Measurements from ENCODE around the gene ZNF574.
"Not testable (repeated sequence)": the region's sequence is repeated elsewhere in the genome, so short reads cannot be mapped to it uniquely, and the experiment has no call there.

The ZNF574 gene

GRCh38 chr19:42080764-42081375 is 4.9 kb downstream of the ZNF574 start:
- no peak for DNase-seq

- peak; percentile 48 for DNase-seq
These were observed 5.7 kb downstream of the ZNF574 start for GRCh38 chr19:42081584-42082203.

DNA sequence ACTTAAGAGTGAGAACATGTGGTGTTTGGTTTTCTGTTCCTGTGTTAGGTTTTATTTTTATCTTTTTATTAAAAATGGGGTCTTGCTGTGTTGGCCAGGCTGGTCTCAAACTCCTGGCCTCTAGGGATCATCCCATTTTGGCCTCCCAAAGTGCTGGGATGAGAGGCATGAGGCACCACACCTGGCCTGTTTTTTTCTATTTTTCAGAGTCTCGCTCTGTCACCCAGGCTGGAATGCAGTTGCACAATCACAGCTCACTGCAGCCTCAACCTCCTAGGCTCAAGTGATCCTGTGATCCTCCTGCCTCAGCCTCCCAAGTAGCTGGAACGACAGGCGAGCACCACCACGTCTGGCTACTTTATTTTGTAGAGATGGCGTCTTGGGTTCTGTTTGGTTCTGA is 7.6 kb downstream of the ZNF574 start:
- no peak for DNase-seq

DNA sequence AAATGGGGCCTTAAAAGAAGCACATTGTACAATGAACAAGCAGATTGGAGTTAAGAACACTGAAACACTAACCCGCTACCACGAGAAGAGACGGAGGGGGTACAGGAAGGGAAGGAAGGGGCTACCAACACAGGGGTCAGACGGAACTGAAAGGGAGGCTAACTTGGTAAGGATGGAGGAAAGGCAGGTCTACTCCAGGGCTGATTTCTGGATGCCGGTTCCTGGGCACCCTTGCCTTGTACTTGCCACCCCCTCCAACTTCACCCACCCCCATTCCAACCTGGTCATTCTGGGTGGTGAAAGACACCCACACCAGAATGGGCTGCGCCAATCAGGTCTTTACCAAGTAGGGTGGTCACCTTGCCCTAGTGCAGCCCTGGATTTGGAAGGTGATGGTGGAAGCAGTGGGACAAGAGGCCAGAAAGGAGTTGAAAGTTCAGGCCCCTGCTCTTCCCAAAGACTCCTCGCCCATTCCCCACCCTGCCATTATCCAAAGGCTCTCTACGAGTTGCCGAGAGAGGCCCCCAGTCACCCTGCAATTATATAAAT is 10.3 kb downstream of the ZNF574 start:
- DNase-seq: no peak

DNA sequence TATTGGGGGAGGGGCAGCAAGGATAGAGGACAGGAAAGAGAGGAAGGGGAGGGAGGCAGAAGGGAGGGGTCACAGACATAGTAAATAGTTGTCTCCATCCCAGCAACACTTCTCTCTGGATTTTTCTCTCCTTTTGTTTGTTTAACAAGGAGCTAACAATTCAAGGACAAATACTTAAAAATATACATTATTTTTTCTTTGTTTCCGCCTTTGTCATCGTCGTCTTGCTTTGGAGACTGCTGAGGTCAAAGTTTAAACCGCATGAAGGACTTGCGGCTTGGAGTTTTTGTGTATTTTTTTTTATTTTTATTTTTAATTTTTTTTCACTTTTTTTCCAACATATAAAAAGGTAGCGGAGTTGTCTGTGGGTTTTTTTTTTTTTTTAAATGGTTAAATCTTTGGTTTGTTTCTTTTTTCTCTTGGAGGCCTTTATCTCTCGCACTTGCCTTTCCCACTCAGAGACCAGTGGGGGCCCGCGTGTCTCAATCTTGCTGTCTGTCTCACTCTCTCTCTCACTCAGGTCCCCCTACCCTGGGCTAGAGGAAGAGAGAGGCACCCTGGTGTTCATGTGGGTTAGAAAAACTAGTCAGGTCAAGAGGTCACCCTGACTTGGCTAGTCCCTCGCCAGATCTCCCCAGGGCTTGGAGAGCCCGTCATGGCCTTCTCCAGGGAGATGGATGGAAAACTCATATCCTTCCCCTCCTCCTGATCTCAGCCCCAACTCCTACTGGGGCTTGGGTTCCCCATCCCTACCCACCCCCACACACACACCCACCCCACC is 11.0 kb downstream of the ZNF574 start:
- DNase-seq: peak; percentile 22

DNA sequence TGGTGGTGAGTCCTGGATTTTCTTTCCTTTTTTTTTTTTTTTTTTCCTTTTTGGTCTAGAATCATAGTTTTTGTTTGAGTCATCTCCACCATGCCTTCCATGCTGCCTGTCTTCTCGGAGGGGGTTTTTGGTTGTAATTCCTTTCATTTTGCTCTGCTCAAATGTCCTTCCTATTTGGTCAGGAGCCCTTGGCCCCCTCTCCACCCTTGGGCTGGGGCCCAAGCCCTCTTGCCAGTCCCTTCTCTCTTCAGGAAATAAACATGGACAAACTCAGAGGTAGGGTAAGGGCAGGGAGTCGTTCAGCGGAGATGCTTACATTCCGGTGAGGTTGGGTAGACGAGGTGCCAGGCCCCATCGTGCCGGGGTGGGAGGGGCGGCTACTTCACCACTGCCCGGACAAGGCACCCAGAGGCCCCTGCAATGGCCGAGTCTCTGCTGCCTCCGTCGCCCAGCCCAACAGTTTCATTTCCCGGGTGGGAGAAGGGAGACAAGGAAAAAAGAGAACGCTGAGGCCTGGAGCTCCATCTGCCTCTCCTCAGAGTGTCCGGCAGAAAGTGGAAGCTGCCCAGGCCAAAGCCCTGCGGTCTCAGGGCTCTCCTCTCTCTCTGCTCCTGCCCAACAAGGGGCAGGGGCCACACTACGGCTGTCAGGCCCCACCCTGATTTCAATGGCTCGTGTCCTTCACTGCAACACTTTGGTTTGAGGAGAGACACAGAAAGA is 12.7 kb downstream of the ZNF574 start:
- peak; percentile 82 for DNase-seq

DNA sequence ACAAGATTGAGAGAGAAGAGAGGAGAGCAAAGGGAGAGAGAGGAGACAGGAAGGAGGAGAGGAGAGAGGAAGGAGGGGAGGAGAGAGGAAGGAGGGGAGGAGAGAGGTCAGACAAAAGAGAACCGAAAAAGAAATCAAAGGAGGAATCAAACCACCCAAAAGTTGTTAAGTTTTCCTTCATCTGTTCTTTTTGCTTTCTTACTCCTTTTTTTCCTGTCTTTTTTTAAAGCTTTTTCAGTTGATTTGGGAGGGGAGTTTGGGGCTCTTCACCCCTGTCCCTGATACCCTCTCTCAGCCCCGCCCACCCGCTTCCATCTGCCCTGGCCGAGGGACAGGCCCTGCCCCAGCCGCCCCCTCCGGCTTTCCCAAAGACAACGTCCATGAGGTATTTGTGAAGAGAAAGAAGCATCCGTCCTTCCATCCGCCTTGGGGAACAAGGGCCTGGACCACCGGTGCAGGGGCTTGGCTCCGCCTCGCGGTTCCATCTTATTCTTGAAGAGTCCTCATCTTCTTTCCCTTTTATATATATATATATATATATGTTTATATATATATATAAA is 13.3 kb downstream of the ZNF574 start:
- no peak for DNase-seq

DNA sequence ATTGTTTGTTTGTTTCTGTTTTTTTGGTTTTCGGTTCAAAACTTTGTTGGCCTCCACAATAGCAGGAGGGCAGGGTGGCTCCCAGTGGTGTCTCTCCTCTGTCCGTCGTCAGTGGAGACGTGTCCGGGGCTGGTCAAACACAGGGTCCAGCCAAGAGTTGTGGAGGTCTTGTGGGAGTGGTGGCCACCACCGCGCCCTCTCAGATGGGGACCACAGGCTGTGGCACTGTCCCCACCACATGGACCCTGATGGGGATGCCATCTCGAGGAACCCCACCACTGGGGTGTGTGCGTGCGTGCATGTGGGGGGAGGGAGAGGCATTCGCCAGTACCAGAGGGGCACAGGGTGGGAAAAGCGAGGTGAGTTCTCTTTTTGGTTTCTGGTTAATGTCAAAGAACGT is 13.8 kb downstream of the ZNF574 start:
- no peak for DNase-seq

DNA sequence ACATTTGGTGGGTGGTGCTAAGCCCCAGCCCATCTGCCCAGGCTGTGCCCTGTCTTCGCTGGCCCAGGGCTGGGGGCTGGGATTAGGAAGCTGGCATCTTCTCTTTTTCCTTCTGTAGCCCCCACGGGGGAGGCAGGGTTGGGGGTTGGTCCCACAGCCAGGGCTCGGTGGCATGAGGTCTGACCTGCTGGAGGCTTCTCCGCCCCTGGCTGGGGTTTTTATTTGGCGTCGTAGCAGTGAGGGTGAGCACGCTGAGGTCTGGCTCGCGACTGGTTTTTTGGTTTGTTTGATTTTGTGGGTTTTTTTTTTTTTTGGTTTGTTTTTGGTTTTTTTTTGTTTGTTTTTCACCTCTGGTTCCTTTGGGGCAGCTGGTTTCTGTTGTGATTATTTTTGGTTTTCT is 14.7 kb downstream of the ZNF574 start:
- DNase-seq: no peak

GRCh38 chr19:42091300-42091699 is 15.3 kb downstream of the ZNF574 start:
- no peak for DNase-seq

DNA sequence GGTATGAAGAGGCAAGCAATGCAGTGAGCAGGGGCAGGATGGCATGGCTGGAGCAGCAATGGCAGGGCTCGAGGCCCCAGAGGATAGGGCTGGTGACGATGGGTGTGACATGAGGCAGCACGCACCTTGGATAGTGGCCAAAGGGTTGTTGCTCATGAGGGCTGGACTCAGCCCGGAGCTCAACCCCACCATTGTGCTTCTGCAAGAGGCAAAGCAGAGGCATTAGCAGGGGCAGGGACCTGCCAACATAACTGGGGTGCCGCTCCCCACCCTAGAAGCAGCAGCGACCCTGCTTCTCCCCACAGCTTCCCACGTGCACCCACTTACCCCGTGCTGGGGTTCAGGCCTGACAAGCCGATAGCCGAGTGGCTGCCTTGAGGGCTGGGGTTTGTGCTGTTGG is 15.8 kb downstream of the ZNF574 start:
- no peak for DNase-seq

GRCh38 chr19:42092350-42092749 is 16.4 kb downstream of the ZNF574 start:
- no peak for DNase-seq

DNA sequence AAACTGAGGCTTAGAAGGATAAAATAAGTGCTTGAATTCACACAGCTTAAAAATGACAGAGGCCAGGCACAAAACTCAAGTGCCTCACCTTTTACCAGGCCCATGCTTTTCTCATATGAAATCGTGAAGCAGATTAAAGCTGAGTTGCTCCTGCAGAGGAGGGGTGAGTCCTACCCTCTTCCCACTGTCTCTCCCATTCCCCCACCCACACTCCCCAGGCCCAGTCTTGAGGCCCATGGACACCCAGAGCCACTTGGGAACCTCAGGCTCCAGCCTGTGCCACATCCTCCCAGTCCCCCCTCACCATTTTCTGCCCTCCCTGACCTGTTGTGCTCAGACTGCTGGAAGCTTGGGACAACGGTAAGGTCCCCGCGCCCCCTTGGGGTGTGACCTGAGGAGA is 17.5 kb downstream of the ZNF574 start:
- DNase-seq: no peak

GRCh38 chr19:42093926-42094325 is 18.0 kb downstream of the ZNF574 start:
- DNase-seq: no peak

DNA sequence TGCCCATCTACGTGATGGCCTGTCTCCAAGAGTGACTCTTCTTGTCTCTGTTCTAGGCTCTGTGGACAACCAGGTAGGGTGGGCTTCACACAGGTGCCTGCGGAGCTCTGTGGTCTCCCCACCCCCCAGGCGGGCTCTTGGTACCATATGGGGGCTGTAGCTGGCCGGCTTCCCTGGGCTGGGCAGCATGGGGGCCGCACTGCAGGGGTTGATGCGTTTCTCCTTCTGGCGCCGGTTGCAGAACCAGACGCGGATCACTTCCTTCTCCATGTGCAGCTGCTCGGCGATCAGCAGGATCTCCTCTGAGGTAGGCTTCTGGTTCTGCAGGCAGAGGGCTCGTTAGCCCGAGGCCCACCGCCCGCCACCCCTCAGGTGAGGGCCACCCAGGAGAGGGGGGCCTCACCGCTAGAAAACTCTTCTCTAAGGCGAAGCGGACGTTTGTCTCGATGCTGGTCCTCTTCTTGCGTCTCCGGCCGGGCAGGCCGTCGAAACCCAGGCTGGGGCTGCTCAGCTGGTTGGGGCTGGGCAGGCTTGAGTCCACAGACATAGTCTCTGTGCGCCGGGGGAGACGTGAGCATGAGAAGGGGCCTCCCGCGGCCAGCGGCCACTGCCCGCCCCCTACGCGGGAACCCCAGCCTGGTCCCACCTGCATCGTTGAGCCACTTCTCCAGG is 19.3 kb downstream of the ZNF574 start:
- no peak for DNase-seq

DNA sequence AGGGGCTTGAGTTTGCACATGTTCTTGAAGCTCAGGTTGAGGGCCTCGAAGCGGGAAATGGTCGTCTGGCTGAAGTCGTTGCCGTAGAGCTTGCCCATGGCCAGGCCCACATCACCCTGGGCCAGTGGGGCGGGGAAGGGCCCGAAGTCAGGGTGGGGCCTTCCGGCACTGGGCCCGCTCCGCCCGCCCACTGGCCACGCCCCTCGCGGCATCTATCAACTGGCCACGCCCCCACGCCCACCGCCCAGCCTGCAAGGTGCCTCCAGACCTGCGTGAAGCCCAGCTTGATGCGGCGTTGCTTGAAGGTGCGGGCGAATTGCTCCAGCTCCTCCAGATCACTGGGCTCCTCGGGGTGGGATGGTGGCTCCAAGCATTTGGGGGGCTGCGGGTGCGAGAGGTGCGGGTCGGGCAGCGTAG is 19.9 kb downstream of the ZNF574 start:
- DNase-seq: no peak

DNA sequence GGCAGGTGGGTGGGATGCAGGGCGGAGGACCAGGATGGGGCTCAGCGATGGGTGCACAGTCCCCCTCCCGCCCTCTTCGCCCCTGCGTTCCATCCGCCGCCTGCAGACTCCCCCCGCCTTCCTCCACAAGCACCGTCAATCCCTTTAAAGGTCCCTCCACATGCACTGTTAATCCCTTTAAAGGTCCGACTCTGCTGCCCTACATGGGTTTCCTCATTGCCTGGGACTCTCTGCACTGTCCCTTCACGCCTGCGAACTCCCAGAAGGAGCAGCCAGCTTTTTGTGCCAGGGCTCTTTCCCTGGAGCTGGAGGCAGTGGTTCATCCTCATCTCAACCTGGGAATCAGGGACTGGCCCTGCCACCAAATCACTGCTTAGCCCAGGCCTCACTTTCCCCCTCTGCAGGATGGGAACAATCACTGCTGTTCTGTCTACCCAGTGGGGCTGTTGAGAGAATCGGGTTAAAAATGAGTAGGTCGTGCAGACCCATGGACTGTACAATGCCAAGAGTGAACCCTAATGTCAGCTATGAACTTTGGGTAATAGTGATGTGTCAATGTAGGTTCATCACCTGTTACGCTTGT is 20.4 kb downstream of the ZNF574 start:
- DNase-seq: no peak

DNA sequence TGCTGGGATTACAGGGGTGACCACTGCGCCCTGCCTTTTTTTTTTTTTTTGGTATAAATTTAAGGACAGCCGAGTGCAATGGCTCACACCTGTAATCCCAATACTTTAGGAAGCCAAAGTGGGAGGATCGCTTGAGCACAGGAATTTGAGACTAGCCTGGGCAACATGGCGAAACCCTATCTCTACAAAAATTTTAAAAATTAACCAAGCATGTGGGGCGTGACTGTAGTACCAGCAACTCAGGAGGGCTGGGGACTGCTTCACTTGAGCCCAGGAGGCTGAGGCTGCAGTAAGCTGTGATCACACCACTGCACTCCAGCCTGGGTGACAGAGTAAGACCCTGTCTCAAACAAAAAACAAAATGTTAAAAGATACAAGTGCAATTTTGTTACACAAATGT is 21.5 kb downstream of the ZNF574 start:
- no peak for DNase-seq

GRCh38 chr19:42098781-42099180 is 22.8 kb downstream of the ZNF574 start:
- DNase-seq: no peak

DNA sequence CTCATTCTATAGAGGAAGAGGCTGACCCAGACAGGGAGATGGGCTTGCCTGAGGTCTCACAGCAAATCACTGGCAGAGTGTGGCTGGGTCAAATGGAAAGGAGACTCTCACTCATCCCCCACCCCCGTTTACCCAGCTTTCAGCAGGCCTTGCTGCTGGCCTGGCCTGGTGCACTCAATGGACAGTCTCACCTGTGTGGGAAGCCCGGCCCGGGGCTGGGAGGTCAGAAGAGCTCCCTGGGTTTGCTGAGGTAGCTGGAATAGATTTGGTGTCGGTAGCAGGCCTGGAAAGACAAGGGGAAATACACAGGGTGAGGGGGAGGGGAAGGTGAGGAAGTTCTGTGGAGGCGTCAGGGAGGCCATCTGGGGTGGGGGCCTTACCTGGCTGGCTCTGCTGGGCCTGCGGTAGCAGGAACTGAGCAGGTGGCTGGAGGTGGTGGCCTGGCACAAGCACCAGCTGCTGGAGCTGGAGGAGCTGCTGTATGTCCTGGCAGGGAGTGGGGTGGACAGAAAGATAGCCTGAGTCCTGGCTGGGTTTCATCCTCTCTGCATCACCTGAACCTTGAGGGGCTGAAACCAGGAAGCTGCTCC is 23.5 kb downstream of the ZNF574 start:
- DNase-seq: no peak

GRCh38 chr19:42100241-42100640 is 24.3 kb downstream of the ZNF574 start:
- not testable (repeated sequence) for DNase-seq

DNA sequence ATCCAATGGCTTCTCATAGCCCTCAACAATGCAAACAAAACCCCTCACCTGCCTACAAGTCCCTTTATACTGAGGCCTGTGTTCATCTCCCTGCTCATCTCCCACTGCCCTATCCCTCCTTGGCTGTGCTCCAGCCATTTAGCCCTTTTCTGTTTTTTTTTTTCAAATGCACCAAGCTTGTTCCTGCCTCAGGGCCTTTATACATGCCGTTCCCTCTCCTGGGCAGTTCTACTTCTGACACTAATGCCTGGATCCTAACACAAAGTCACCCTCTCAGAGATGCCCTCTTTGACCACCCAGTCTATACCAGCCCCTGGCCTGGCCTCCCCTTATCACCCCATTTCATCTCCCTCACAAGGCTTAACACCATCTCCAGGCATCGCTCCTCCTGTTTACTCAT is 26.9 kb downstream of the ZNF574 start:
- no peak for DNase-seq

All from fibroblast of upper back skin (primary cell).